ENCODE measurements around the gene CACNG4.
A peak's percentile ranks its signal among the peaks of the same experiment; 100 is the strongest.

Gene CACNG4

GRCh38 chr17:66957951-66958579, 6.4 kb upstream of the CACNG4 start:
- peak in 1 of 2 experiments; percentile 65 for DNase-seq (ENCODE audit: low read depth in 1 of 2, low spot score in 1 of 2)
- in situ Hi-C loops (cut with HindIII; ENCODE audit: low pct_unique_long_range_greater_than_20kb, low sequenced_read_pairs), result no loop called here
- no peak; the same call in 1 of the 2 replicates for TF ChIP-seq JUND (IDR thresholded peaks at IDR 0.05; ENCODE audit: low read depth)

GRCh38 chr17:66959641-66960375, 4.7 kb upstream of the CACNG4 start:
- in situ Hi-C loops (cut with HindIII; ENCODE audit: low pct_unique_long_range_greater_than_20kb, low sequenced_read_pairs), result no loop called here
- TF ChIP-seq JUND (IDR thresholded peaks at IDR 0.05; ENCODE audit: low read depth), result no peak
- no peak for DNase-seq (ENCODE audit: low read depth in 1 of 2, low spot score in 1 of 2)

GRCh38 chr17:66960613-66961012, 3.9 kb upstream of the CACNG4 start:
- no peak for TF ChIP-seq JUND (IDR thresholded peaks at IDR 0.05; ENCODE audit: low read depth)
- in situ Hi-C loops (cut with HindIII; ENCODE audit: low pct_unique_long_range_greater_than_20kb, low sequenced_read_pairs), result no loop called here
- no peak for DNase-seq (ENCODE audit: low read depth in 1 of 2, low spot score in 1 of 2)

GRCh38 chr17:66963521-66963908, 992 bp upstream of the CACNG4 start:
- in situ Hi-C loops (cut with HindIII; ENCODE audit: low pct_unique_long_range_greater_than_20kb, low sequenced_read_pairs), result no loop called here

GRCh38 chr17:66964930-66965800, 658 bp downstream of the CACNG4 start:
- in situ Hi-C loops (cut with HindIII; ENCODE audit: low pct_unique_long_range_greater_than_20kb, low sequenced_read_pairs), result no loop called here
- no peak for TF ChIP-seq JUND (IDR thresholded peaks at IDR 0.05; ENCODE audit: low read depth)
- peak; percentile 79 to 98 for DNase-seq (ENCODE audit: low read depth in 1 of 2, low spot score in 1 of 2)

More at GRCh38 chr17:66963521-66963908, 992 bp upstream of the CACNG4 start:
- peak; percentile 66 to 87 for DNase-seq (ENCODE audit: low read depth in 1 of 2, low spot score in 1 of 2)
- no peak for TF ChIP-seq JUND (IDR thresholded peaks at IDR 0.05; ENCODE audit: low read depth)

GRCh38 chr17:66965801-66966262, 1.3 kb downstream of the CACNG4 start:
- peak; percentile 77 for DNase-seq (ENCODE audit: low read depth in 1 of 2, low spot score in 1 of 2)
- in situ Hi-C loops (cut with HindIII; ENCODE audit: low pct_unique_long_range_greater_than_20kb, low sequenced_read_pairs), result no loop called here
- TF ChIP-seq JUND (IDR thresholded peaks at IDR 0.05; ENCODE audit: low read depth), result no peak

- TF ChIP-seq JUND (IDR thresholded peaks at IDR 0.05; ENCODE audit: low read depth), result no peak
- no peak for DNase-seq (ENCODE audit: low read depth in 1 of 2, low spot score in 1 of 2)
- in situ Hi-C loops (cut with HindIII; ENCODE audit: low pct_unique_long_range_greater_than_20kb, low sequenced_read_pairs), result no loop called here
Observed at GRCh38 chr17:66966298-66966697, 1.8 kb downstream of the CACNG4 start.

GRCh38 chr17:66966704-66967418, 2.4 kb downstream of the CACNG4 start:
- in situ Hi-C loops (cut with HindIII; ENCODE audit: low pct_unique_long_range_greater_than_20kb, low sequenced_read_pairs), result no loop called here
- no peak for TF ChIP-seq JUND (IDR thresholded peaks at IDR 0.05; ENCODE audit: low read depth)
- no peak for DNase-seq (ENCODE audit: low read depth in 1 of 2, low spot score in 1 of 2)

- DNase-seq (ENCODE audit: low read depth in 1 of 2, low spot score in 1 of 2), result no peak
- in situ Hi-C loops (cut with HindIII; ENCODE audit: low pct_unique_long_range_greater_than_20kb, low sequenced_read_pairs), result no loop called here
- TF ChIP-seq JUND (IDR thresholded peaks at IDR 0.05; ENCODE audit: low read depth), result no peak
Observed at GRCh38 chr17:66967837-66968543, 3.5 kb downstream of the CACNG4 start.

- no peak for DNase-seq (ENCODE audit: low read depth in 1 of 2, low spot score in 1 of 2)
- TF ChIP-seq JUND (IDR thresholded peaks at IDR 0.05; ENCODE audit: low read depth), result no peak
- in situ Hi-C loops (cut with HindIII; ENCODE audit: low pct_unique_long_range_greater_than_20kb, low sequenced_read_pairs), result no loop called here
Observed at GRCh38 chr17:66968916-66969315, 4.4 kb downstream of the CACNG4 start.

- DNase-seq (ENCODE audit: low read depth in 1 of 2, low spot score in 1 of 2), result no peak
- TF ChIP-seq JUND (IDR thresholded peaks at IDR 0.05; ENCODE audit: low read depth), result no peak
- in situ Hi-C loops (cut with HindIII; ENCODE audit: low pct_unique_long_range_greater_than_20kb, low sequenced_read_pairs), result no loop called here
Observed at GRCh38 chr17:66970140-66970539, 5.6 kb downstream of the CACNG4 start.

All from T47D (cell line).